HG03442 (cell line): ENCODE measurements around the gene HOXD10.

Experiments
- ATAC-seq: cut with Tn5 transposase; IDR thresholded peaks from one replicate; pipeline ENCODE4 v1.9.1; 2021; ENCODE audit warnings: mild to moderate bottlenecking, moderate library complexity; ENCODE audit not compliant: unreplicated experiment

Gene HOXD10

GRCh38 chr2:176132205-176133171 is 15.9 kb downstream of the HOXD10 start:
- no peak for ATAC-seq

GRCh38 chr2:176133389-176133788 is 16.8 kb downstream of the HOXD10 start:
- no peak for ATAC-seq

- no peak for ATAC-seq
Measured at GRCh38 chr2:176134035-176134434, 17.5 kb downstream of the HOXD10 start.

- ATAC-seq, result no peak
Measured at GRCh38 chr2:176135035-176135440, 18.5 kb downstream of the HOXD10 start.

GRCh38 chr2:176136374-176137251 is 20.0 kb downstream of the HOXD10 start:
- ATAC-seq, result no peak

GRCh38 chr2:176137252-176137580 is 20.6 kb downstream of the HOXD10 start:
- ATAC-seq, result no peak

GRCh38 chr2:176137906-176138305 is 21.3 kb downstream of the HOXD10 start:
- ATAC-seq, result no peak

- ATAC-seq, result no peak
Measured at GRCh38 chr2:176138526-176138922, 21.9 kb downstream of the HOXD10 start.

GRCh38 chr2:176138923-176139660 is 22.5 kb downstream of the HOXD10 start:
- no peak for ATAC-seq

- no peak for ATAC-seq
Measured at GRCh38 chr2:176139661-176140512, 23.3 kb downstream of the HOXD10 start.

GRCh38 chr2:176140513-176141317 is 24.1 kb downstream of the HOXD10 start:
- peak; percentile 93 for ATAC-seq

GRCh38 chr2:176142281-176142680 is 25.7 kb downstream of the HOXD10 start:
- no peak for ATAC-seq

- no peak for ATAC-seq
Measured at GRCh38 chr2:176145085-176145969, 28.7 kb downstream of the HOXD10 start.

- ATAC-seq, result no peak
Measured at GRCh38 chr2:176146101-176146500, 29.5 kb downstream of the HOXD10 start.

- no peak for ATAC-seq
Measured at GRCh38 chr2:176146645-176147044, 30.1 kb downstream of the HOXD10 start.

- ATAC-seq, result no peak
Measured at GRCh38 chr2:176147210-176147799, 30.7 kb downstream of the HOXD10 start.

- ATAC-seq, result no peak
Measured at GRCh38 chr2:176147800-176148496, 31.4 kb downstream of the HOXD10 start.
